Loucy (cell line): ENCODE data around the gene CBX4.

ENCODE experiments used
- EZH2phosphoT487 ChIP-seq: fragments of 200-600 bp; IDR thresholded peaks from 2 replicates; pipeline ENCODE4 v1.6.1; 2018; ENCODE audit warnings: antibody characterized with exemption, mild to moderate bottlenecking, moderate library complexity, borderline replicate concordance
- TF ChIP-seq, protein P1 (sequence below): fragments of 200-600 bp; sonication (generic); conservative IDR thresholded peaks from 2 replicates; pipeline ENCODE4 v1.5.1; 2014; ENCODE audit warnings: mild to moderate bottlenecking, antibody characterized with exemption, low read length

DNA sequence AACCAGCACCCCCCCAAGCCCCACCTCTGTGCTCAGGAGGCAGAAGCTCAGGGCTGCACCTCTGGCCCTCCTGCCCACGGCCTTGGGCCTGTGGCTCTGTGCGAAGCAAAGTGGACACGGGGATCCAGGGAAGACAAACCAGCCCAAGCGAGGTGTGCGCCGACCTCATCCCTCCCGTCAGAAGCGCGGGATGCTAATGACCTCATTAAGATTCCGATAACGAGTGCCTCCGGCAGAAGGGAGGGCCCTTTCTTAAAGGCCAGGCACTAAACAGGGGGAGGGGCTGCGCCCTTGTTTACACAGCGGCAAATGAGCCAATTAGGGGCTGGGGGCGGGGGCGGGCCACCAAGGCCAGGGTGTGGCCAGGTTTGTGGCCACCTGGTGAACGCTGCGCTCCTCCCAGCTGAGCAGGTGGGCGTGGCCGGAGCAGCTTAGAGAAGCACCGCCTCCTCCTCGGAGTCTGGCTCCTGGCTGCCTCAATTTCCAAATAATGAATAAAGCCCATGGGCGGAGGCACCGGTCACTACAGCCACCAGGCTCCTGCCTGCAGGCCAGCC is 3.2 kb downstream of the CBX4 start:
- TF ChIP-seq, protein P1, sequence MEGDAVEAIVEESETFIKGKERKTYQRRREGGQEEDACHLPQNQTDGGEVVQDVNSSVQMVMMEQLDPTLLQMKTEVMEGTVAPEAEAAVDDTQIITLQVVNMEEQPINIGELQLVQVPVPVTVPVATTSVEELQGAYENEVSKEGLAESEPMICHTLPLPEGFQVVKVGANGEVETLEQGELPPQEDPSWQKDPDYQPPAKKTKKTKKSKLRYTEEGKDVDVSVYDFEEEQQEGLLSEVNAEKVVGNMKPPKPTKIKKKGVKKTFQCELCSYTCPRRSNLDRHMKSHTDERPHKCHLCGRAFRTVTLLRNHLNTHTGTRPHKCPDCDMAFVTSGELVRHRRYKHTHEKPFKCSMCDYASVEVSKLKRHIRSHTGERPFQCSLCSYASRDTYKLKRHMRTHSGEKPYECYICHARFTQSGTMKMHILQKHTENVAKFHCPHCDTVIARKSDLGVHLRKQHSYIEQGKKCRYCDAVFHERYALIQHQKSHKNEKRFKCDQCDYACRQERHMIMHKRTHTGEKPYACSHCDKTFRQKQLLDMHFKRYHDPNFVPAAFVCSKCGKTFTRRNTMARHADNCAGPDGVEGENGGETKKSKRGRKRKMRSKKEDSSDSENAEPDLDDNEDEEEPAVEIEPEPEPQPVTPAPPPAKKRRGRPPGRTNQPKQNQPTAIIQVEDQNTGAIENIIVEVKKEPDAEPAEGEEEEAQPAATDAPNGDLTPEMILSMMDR, result no peak
- TF ChIP-seq EZH2phosphoT487, result no peak
